Coronary artery (tissue), 2 donors: Measurements from ENCODE around the gene SSTR4.

ENCODE experiments used
- DNase-seq: peaks from one replicate; pipeline ENCODE4 v3.0.0-alpha.2; 2017; ENCODE audit warnings: low spot score
- H3K27ac ChIP-seq, 2 donors: fragments of 200-600 bp; sonication (generic); one replicate each; pipeline ENCODE4 v1.5.1; 2016 to 2019
- H3K4me3 ChIP-seq: fragments of 200-600 bp; sonication (generic); 2 replicates; pipeline ENCODE4 v1.5.1; 2016; ENCODE audit warnings: mild to moderate bottlenecking, moderate library complexity
- TF ChIP-seq, protein P1 (sequence below): fragments of 200-600 bp; sonication (generic); IDR thresholded peaks from one replicate; pipeline ENCODE4 v1.5.1; 2019; ENCODE audit warnings: antibody characterized with exemption

Gene SSTR4

DNA sequence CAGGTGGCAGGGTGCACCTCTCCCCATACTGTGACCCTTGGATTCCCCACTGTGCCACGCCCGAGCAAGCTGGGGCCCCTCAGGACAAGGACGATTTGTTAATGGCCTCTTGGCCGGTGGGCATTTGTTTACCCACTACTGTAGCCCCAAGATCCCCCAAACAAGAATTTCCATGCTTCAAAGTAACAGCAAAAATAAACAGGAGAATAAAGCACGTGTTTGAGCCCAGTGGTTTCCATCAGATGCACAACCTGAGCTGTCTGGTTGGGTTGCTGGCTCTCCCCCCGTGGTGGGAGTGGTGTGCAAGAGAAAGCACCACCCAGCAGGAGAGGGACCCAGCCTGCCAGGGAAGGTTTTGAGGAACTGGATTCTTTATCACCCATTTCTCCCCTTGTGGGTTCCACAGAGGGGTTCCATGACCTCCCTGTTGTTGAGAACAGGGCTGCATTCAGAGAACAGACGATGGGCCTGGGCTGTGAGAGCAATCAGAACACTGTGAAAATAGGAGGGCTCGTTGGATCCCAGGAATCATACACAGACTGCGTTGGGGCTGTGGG is 46.2 kb downstream of the SSTR4 start:
- TF ChIP-seq, protein P1, sequence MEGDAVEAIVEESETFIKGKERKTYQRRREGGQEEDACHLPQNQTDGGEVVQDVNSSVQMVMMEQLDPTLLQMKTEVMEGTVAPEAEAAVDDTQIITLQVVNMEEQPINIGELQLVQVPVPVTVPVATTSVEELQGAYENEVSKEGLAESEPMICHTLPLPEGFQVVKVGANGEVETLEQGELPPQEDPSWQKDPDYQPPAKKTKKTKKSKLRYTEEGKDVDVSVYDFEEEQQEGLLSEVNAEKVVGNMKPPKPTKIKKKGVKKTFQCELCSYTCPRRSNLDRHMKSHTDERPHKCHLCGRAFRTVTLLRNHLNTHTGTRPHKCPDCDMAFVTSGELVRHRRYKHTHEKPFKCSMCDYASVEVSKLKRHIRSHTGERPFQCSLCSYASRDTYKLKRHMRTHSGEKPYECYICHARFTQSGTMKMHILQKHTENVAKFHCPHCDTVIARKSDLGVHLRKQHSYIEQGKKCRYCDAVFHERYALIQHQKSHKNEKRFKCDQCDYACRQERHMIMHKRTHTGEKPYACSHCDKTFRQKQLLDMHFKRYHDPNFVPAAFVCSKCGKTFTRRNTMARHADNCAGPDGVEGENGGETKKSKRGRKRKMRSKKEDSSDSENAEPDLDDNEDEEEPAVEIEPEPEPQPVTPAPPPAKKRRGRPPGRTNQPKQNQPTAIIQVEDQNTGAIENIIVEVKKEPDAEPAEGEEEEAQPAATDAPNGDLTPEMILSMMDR: no peak
- H3K27ac ChIP-seq: peak overlapping the region in 1 of 2 donors; percentile 98
- DNase-seq: peak; percentile 70
- peak overlapping the region; percentile 71 for H3K4me3 ChIP-seq

DNA sequence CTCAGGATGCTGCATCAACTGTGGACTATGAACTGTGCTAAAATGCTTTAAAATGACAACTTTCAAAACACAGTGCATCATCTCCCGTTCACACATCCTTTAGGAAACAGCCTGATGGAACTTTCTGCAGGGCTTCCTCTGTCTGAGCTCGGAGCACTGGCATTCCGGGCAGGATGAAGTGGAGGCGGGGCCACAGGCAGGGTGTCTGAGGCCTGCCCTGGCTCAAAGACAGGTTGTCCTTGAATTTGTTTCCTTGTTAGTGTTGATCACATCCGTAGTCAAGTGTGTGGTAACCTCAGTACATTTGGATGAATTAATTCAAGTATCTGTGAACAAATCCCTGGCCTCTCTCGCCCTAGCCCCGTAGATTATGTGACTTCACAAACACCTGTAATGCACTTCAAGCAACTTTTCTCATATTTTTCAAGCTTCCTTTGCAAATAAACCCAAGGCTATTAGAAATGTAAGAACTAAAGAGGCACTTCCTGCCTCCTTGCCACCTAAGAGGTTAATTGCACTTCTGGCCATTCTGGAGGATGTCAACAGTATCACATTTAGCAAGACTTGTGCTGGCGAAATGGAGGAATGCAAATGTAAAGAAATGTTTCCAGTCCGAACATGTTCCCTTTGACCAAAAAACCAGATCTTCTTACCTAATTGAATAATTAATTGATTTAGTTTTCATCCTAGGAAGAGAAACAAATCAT is 47.9 kb downstream of the SSTR4 start:
- peak overlapping the region; percentile 71 for H3K4me3 ChIP-seq
- peak overlapping the region; percentile 85 to 98 for H3K27ac ChIP-seq
- peak; percentile 78 for DNase-seq
- TF ChIP-seq, protein P1: no peak

DNA sequence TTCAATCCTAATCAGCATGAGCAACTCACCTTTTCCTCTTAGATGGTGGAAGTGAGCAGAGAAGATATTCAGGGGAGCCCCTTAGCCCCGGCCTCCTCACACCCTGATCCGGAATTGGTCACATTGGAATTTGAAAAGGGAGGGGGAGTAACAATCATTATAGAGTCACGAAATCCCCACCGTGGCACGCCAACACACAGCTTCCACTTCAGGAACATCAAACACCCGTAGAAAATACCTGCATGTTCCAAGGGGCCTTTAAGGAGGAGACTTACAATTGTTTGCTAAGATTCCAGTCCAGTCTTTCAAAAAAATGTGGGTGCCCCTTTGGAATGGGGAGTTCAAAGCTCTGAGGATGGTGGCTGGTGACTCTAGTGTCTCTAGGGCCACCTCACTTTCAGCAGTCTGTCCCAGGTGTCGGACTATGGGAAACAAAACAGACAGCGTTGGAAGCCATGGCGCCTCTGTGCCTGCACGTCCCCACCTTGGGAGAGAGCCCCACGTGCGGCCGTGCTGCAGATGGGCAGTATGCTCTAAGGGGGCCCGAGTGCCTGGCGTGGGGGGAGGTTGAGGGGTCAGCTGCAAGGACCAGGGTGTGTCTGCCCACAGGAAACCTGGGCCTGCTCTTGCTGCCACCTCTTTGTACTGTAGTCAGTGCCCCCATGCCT is 48.6 kb downstream of the SSTR4 start:
- TF ChIP-seq, protein P1: no peak
- peak; percentile 73 for DNase-seq
- H3K27ac ChIP-seq: peak overlapping the region; percentile 85 to 98
- peak overlapping the region; percentile 71 for H3K4me3 ChIP-seq

DNA sequence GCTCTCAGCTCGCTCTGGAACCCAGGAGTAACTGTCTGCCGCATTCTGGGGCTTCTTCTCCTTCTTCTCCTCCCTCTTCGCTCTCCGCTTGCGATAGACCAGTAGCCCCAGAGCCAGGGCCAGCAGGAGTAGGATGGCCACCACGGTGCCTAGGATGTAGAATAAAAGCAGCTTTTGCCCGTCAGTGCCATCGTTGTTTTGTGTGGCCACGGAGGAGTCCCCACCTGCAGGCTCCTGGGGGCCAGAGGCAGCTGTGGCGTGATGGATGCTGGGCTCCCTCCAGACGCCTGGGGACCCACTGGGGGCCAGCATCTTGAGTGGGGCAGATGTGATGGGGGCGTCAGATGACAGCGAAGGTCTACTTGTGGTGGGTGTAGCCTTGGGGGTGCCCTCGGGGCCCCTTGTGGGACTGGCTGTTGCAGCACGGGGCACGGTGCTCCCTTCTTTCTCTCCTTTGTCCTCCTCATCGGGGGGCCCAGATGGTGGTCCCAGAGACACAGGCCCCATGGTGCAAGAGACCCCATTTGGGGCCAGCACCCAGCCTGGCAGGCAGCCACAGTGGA is 49.3 kb downstream of the SSTR4 start:
- DNase-seq: peak; percentile 69
- TF ChIP-seq, protein P1: no peak
- peak overlapping the region; percentile 71 for H3K4me3 ChIP-seq
- peak overlapping the region; percentile 85 to 98 for H3K27ac ChIP-seq

- peak overlapping the region; percentile 85 to 98 for H3K27ac ChIP-seq
- TF ChIP-seq, protein P1: no peak
- H3K4me3 ChIP-seq: peak overlapping the region; percentile 71
- peak; percentile 72 for DNase-seq
Observed at GRCh38 chr20:23084845-23085365, 49.8 kb downstream of the SSTR4 start.

DNA sequence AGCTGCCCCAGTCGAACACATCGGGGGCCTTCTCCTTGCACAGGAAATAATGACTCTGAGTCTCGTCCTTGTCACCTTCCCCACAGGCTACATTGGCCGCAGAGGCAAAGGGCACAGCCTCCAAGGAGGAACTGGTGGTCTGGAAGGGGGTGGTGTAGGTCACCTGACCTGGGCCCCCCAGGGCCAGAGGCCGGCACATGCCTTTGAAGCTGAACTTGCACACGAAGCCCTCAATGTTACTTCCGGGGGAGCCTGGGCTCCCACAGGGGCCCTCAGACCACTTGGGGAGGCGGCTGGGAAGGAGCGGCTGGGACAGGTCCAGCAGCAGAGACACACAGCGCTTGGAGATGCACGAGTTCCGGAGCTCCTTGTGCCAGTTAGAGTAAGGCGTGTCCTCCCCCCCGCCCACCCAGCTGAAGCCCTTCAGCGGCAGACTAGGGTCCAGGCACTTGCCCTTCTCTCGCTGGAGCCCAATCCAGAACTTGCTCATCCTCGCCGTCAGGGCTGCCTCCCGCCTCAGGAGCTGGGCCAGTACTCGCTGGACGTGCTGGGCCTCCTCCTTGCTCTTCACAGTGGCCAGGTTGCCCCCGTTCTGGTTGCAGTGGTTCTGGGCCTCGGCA is 50.4 kb downstream of the SSTR4 start:
- TF ChIP-seq, protein P1: no peak
- peak overlapping the region; percentile 85 to 98 for H3K27ac ChIP-seq
- DNase-seq: no peak
- H3K4me3 ChIP-seq: peak overlapping the region; percentile 71
